ENCODE measurements around the gene RGS6.

DNA sequence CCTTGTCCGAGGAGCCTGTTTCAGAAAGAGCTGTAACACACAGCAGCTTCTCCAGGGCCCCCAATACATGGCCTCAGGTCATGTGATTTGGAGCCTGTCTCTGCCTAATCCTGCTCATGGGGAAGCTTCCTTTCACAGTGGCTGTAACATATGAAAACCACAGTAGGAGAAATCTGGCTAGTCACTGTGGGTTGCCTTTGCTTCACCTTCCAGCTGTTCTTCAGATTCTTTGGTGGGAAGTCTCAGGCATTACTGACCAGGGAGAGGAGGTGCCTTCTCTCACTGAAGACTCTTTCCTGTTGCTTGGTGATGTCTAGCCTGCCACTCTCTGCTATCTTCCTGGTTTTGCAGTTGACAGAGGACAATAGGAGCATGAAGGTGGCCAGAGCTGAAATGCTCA is 611.1 kb downstream of the RGS6 start:
- TF ChIP-seq CTCF (conservative IDR thresholded peaks at IDR 0.05; ENCODE audit: low read depth, low read length), result no peak
- TF ChIP-seq EZH2 (IDR thresholded peaks at IDR 0.05; ENCODE audit: low read length, unreplicated experiment), result no peak
- no peak for TF ChIP-seq EZH2phosphoT487 (IDR thresholded peaks at IDR 0.05; ENCODE audit: borderline replicate concordance, low read length)
